Keratinocyte (primary cell): ENCODE data around the gene LAMC3. TPM values are rescaled to one million over a fixed set of nuclear protein-coding genes. Genes with fewer than 3 reads are reported as not detected.
A peak's percentile ranks its signal among the peaks of the same experiment; 100 is the strongest.

Experiments used
- DNase-seq: peaks from one replicate; pipeline ENCODE4 v3.0.0-alpha.2; 2011; ENCODE audit warnings: low read depth, missing footprints, low spot score
- FAIRE-seq: peaks from 2 replicates; lab custom pipeline; 2011; peaks lifted over from hg19 to GRCh38; lab: Jason Lieb, UNC
- H2AFZ ChIP-seq: 2 replicates; pipeline ENCODE4 v1.6.0; 2012; ENCODE audit warnings: low read length, control low read depth, inconsistent platforms; ENCODE audit not compliant: control insufficient read depth
- H3K27ac ChIP-seq: 2 replicates; pipeline ENCODE4 v1.5.1; 2011; ENCODE audit warnings: low read length; ENCODE audit not compliant: control insufficient read depth, insufficient read depth
- H3K27me3 ChIP-seq: 3 replicates; pipeline ENCODE4 v1.6.0; 2011; ENCODE audit warnings: low read length; ENCODE audit not compliant: control insufficient read depth, insufficient read depth; ENCODE audit errors: extremely low read depth
- H3K36me3 ChIP-seq, 2 experiments: 2 replicates in 1 of 2; 3 replicates in 1 of 2; pipeline ENCODE4 v1.5.1; 2011; ENCODE audit warnings: low read length in 2 of 2, mild to moderate bottlenecking in 1 of 2; ENCODE audit not compliant: control insufficient read depth in 2 of 2, insufficient read depth in 2 of 2; ENCODE audit errors: extremely low read depth in 1 of 2
- H3K4me1 ChIP-seq: 3 replicates; pipeline ENCODE4 v1.5.1; 2011; ENCODE audit warnings: low read length; ENCODE audit not compliant: control insufficient read depth, insufficient read depth; ENCODE audit errors: extremely low read depth
- H3K4me2 ChIP-seq: 3 replicates; pipeline ENCODE4 v1.6.0; 2011; ENCODE audit warnings: low read depth, low read length; ENCODE audit not compliant: control insufficient read depth, insufficient read depth; ENCODE audit errors: extremely low read depth
- H3K4me3 ChIP-seq, 3 experiments: fragments of 200-600 bp in 1 of 3; sonication (generic) in 1 of 3; 2 replicates in 2 of 3; 3 replicates in 1 of 3; pipeline ENCODE4 v1.5.1; 2011 to 2016; ENCODE audit warnings: low read length in 3 of 3, mild to moderate bottlenecking in 3 of 3, control low read depth in 2 of 3, inconsistent platforms in 1 of 3, low read depth in 1 of 3, mixed read lengths in 1 of 3, mixed run types in 1 of 3, moderate library complexity in 1 of 3; ENCODE audit not compliant: control insufficient read depth in 2 of 3, insufficient read depth in 2 of 3; ENCODE audit errors: extremely low read depth in 1 of 3
- H3K79me2 ChIP-seq: 2 replicates; pipeline ENCODE4 v1.6.0; 2012; ENCODE audit warnings: low read length; ENCODE audit not compliant: control insufficient read depth, insufficient read depth
- H3K9ac ChIP-seq: 3 replicates; pipeline ENCODE4 v1.6.0; 2011; ENCODE audit warnings: low read length; ENCODE audit not compliant: control insufficient read depth, insufficient read depth; ENCODE audit errors: extremely low read depth
- H3K9me1 ChIP-seq: 3 replicates; pipeline ENCODE4 v1.6.0; 2011; ENCODE audit warnings: low read length; ENCODE audit not compliant: control insufficient read depth, insufficient read depth; ENCODE audit errors: extremely low read depth
- H3K9me3 ChIP-seq: 2 replicates; pipeline ENCODE4 v1.5.1; 2012; ENCODE audit warnings: low read depth, low read length; ENCODE audit not compliant: control insufficient read depth
- H4K20me1 ChIP-seq: 3 replicates; pipeline ENCODE4 v1.6.0; 2011; ENCODE audit warnings: low read length; ENCODE audit not compliant: control insufficient read depth, insufficient read depth; ENCODE audit errors: extremely low read depth
- EZH2 ChIP-seq: IDR thresholded peaks from one replicate; pipeline ENCODE4 v1.6.1; 2012; ENCODE audit warnings: inconsistent platforms, mild to moderate bottlenecking, low read length, moderate library complexity
- dilution Hi-C: fragments of 300-500 bp; cut with MboI; formaldehyde crosslinking; loops from one replicate; pipeline ENCODE4 v1.7.0; 2020; ENCODE audit warnings: low sequenced_read_pairs; ENCODE audit not compliant: extremely low pct_ligation_motif_present
- polyA plus RNA-seq, 5 experiments: library from polyadenylated mRNA; depleted of rRNA in 3 of 5; stranded (reverse) in 3 of 5; stranded (forward) in 1 of 5; unstranded in 1 of 5; fragments of >200 nt; gene quantifications; 1 replicate in 1 of 5; 2 replicates in 3 of 5; 3 replicates in 1 of 5; pipeline versions ENCODE4 v1.2.1 to v1.2.3, GENCODE V29; 2011 to 2012; ENCODE audit warnings: missing spikeins in 2 of 5, low read depth in 1 of 5, low replicate concordance in 1 of 5
- TF ChIP-seq, protein P1 (sequence below), 3 experiments: IDR thresholded peaks in 1 of 3; conservative IDR thresholded peaks in 1 of 3; optimal IDR thresholded peaks in 1 of 3; 2 replicates in 2 of 3; 3 replicates in 1 of 3; pipeline versions ENCODE3 to v1.5.1; 2011; ENCODE audit warnings: low read length in 3 of 3, mild to moderate bottlenecking in 3 of 3, moderate library complexity in 2 of 3, control low read depth in 1 of 3, inconsistent platforms in 1 of 3; ENCODE audit not compliant: insufficient read depth in 2 of 3; ENCODE audit errors: extremely low read depth in 1 of 3

LAMC3 gene
- polyA plus RNA-seq, 1 donor (not counting 4 experiments of a cell fraction or from before 2014, with no cell fraction given) = not detected

GRCh38 chr9:130997925-130998596 lies 10.9 kb upstream of the LAMC3 start:
- Histone ChIP-seq H3K9me1 (no peaks in the 10 kb centered on the region), H3K4me3 (no peak overlapping the region), H3K4me2 (no peak overlapping the region), H3K27me3 (peaks cover 36% of the 10 kb centered on the region), H4K20me1 (peaks cover 7% of the 10 kb centered on the region), H3K27ac (no peak overlapping the region), H3K9me3 (no peaks in the 10 kb centered on the region), H3K4me1 (peaks cover 3% of the 10 kb centered on the region), H3K79me2 (no peaks in the 10 kb centered on the region), H2AFZ (no peak overlapping the region), H3K36me3 (no peaks in the 10 kb centered on the region), H3K9ac (no peak overlapping the region)
- FAIRE-seq (no peak), DNase-seq (peak; percentile 32)
- no peak for TF ChIP-seq EZH2
- TF ChIP-seq, protein P1, sequence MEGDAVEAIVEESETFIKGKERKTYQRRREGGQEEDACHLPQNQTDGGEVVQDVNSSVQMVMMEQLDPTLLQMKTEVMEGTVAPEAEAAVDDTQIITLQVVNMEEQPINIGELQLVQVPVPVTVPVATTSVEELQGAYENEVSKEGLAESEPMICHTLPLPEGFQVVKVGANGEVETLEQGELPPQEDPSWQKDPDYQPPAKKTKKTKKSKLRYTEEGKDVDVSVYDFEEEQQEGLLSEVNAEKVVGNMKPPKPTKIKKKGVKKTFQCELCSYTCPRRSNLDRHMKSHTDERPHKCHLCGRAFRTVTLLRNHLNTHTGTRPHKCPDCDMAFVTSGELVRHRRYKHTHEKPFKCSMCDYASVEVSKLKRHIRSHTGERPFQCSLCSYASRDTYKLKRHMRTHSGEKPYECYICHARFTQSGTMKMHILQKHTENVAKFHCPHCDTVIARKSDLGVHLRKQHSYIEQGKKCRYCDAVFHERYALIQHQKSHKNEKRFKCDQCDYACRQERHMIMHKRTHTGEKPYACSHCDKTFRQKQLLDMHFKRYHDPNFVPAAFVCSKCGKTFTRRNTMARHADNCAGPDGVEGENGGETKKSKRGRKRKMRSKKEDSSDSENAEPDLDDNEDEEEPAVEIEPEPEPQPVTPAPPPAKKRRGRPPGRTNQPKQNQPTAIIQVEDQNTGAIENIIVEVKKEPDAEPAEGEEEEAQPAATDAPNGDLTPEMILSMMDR (optimal IDR thresholded peaks at IDR 0.05 in 1 of 3, IDR thresholded peaks at IDR 0.05 in 1 of 3, conservative IDR thresholded peaks at IDR 0.05 in 1 of 3; ENCODE audit: extremely low read depth in 1 of 3, insufficient read depth in 2 of 3, low read length in 3 of 3) = peak; percentile 74 to 95 (median 89)
- dilution Hi-C loops = no loop called here

DNA sequence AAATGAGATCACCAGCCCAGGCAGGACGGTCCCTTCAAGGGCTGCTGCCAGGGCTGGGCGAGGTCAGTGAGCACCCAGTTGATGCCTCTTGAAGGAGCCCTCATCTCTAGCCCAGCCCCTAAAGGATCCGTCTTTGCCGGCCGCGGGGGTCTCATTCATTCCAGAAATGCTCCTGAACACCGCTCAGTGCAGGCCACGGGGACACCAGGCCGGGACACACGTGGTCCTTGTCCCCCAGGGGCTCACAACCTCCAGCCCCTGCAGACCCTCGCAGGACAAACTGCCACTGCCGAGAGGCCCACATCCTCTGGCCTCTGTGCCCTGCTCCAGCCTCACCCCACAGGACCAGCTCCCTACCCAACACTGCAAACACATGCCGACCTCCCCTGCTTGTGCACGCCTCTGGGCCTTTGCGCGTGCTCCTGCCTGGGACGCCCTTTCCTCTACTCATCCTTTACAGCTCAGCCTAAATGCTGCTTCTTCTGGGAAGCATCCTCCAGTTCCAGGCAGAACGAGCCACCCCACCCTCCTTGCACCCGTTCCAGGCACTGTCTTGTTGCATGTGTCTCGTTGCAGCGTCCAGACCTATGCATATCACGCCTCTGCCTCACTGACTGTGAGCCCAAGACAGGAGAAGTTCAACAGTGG lies 10.3 kb upstream of the LAMC3 start:
- dilution Hi-C loops = no loop called here
- Histone ChIP-seq H3K9ac (no peak overlapping the region), H3K9me3 (no peaks in the 10 kb centered on the region), H3K4me2 (peak overlapping the region; percentile 20), H3K36me3 (no peaks in the 10 kb centered on the region), H3K79me2 (no peaks in the 10 kb centered on the region), H3K9me1 (no peaks in the 10 kb centered on the region), H2AFZ (no peak overlapping the region), H3K4me1 (peaks cover 3% of the 10 kb centered on the region), H3K27me3 (peaks cover 33% of the 10 kb centered on the region), H4K20me1 (peaks cover 7% of the 10 kb centered on the region), H3K4me3 (no peak overlapping the region), H3K27ac (no peak overlapping the region)
- TF ChIP-seq, protein P1 (optimal IDR thresholded peaks at IDR 0.05 in 1 of 3, IDR thresholded peaks at IDR 0.05 in 1 of 3, conservative IDR thresholded peaks at IDR 0.05 in 1 of 3; ENCODE audit: extremely low read depth in 1 of 3, insufficient read depth in 2 of 3, low read length in 3 of 3) = no peak
- TF ChIP-seq EZH2 = no peak
- FAIRE-seq = no peak
- DNase-seq = no peak
